AG08395 (cell line): ENCODE data around the gene KDM5D.

Experiments
- DNase-seq: peaks from one replicate; pipeline ENCODE4 v3.0.0; 2012; ENCODE audit warnings: mixed read lengths, low spot score

The KDM5D gene

DNA sequence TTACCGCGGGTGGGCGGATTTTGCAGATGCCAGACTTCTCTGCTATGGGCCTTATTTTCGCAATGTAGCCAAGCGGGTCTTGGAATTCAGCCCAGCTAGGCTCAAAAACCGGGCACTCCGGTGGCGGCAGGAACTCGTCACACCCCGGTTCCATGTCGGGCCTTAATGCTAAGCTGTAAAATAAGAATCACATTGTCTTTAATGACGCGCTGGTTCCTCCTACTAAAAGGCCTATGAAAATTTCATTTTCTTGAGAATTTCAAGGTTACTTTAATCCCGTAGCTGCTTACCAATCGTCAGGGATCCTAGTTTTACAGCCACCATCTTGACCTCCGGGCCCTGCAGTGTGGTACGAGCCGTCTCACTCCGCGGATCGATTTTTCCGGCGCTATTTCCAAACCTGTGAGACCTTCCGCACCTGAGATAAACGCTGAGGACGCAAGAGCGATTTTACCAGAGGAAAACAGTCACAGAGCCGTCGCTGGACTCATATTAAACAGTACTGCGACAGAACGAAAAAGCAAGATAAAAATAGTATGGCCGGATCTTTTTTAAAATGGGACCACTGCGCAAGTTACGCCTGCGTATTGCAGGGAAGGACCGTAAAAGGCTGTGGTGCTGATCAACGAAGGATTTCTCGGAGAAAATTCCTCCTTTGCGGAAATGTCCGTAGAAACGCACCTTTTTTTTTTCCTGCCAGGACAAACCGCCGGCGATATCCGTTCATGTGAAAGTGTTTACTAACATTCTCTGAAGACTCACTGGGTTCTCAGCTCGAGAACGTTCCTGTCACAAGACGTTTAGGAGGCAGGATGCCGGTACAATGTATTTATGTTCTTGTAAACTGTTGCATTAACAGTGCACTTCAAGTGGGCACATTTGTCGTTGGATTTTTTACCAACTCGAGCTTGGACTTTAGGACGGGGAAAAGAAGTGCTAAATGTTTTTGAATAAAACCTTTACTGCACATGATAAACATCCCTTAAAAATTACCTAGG is at the start of gene KDM5D:
TSS of gene KDM5D (minus strand) at position 346 of the 998 bp plus-strand sequence. CDS start at position 154, 192 bp downstream.
- no peak for DNase-seq

GRCh38 chrY:19768375-19768774 is 23.8 kb upstream of the KDM5D start:
- DNase-seq = no peak

GRCh38 chrY:19743331-19743730 is 1.2 kb downstream of the KDM5D start:
- DNase-seq = no peak

- DNase-seq = no peak
Measured at GRCh38 chrY:19742153-19742552, 2.4 kb downstream of the KDM5D start.

DNA sequence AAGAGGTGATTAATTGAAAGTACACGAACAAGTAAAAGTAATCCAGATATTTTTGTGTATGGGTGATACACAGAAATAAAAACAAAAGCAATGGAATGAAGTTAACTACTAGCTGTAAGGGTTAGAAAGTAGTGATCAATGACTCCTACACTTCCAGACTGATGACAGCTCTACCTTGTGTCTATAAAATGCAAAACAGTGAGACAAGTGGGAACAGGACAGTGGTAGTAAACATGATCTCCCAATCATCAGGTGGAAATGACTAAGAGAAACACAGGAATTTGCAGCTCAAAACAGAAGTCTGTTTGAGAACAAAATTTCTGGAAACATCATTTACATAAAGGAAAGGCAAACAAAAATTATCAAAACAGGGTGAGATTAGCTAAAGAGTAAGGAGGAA is 10.1 kb downstream of the KDM5D start:
- no peak for DNase-seq

DNA sequence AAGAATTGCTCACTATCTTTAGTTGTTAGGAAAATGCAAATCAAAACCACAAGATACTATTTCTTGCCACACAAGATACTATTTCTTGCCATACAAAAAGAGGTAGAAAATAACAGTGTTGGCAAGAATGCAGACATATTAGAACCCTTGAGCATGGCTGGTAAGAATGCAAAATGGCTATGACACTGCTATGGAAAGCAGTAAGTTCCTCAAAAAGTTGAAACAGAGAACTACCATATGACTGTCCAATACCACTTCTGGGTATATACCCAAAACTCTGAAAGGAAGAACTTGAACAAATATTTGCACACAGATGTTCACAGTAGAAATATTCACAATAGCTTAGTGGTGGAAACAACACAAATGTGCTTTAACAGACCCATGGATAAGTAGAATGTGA is 26.6 kb downstream of the KDM5D start:
- DNase-seq = no peak

- DNase-seq = no peak
Measured at GRCh38 chrY:19717146-19717545, 27.4 kb downstream of the KDM5D start.

- no peak for DNase-seq
Measured at GRCh38 chrY:19715226-19715625, 29.3 kb downstream of the KDM5D start.

- no peak for DNase-seq
Measured at GRCh38 chrY:19713430-19713829, 31.1 kb downstream of the KDM5D start.

GRCh38 chrY:19706273-19706672 is 38.3 kb downstream of the KDM5D start:
- DNase-seq = no peak

- DNase-seq = no peak
Measured at GRCh38 chrY:19698495-19698894, 46.0 kb downstream of the KDM5D start.

- DNase-seq = no peak
Measured at GRCh38 chrY:19680821-19681220, 63.7 kb downstream of the KDM5D start.
